Ectodermal cell (in vitro differentiated cells): ENCODE results near the gene CALN1.

Source experiments
- H3K27ac ChIP-seq: 2 replicates; pipeline ENCODE4 v1.7.0; 2013; ENCODE audit warnings: mild to moderate bottlenecking, low read depth, low read length; ENCODE audit not compliant: insufficient read depth, poor library complexity, severe bottlenecking
- H3K27me3 ChIP-seq: 2 replicates; pipeline ENCODE4 v1.7.0; 2013; ENCODE audit warnings: mild to moderate bottlenecking, low read length; ENCODE audit not compliant: insufficient read depth, control insufficient read depth, poor library complexity, severe bottlenecking
- H3K36me3 ChIP-seq: one replicate; pipeline ENCODE4 v1.7.0; 2013; ENCODE audit warnings: low read length; ENCODE audit not compliant: control insufficient read depth, insufficient read depth
- H3K4me1 ChIP-seq: one replicate; pipeline ENCODE4 v1.7.0; 2013; ENCODE audit warnings: low read length; ENCODE audit not compliant: control insufficient read depth, insufficient read depth
- H3K4me3 ChIP-seq: 2 replicates; pipeline ENCODE4 v1.7.0; 2013; ENCODE audit warnings: low read depth, low read length, control low read depth; ENCODE audit not compliant: insufficient read depth
- H3K9me3 ChIP-seq: 2 replicates; pipeline ENCODE4 v1.7.0; 2013; ENCODE audit warnings: mild to moderate bottlenecking, low read length, moderate library complexity; ENCODE audit not compliant: control insufficient read depth
- WGBS, 2 experiments: methylation state at CpG; one replicate each; pipeline ENCODE4 v1.1.7; 2013; ENCODE audit warnings: missing lambda C conversion rate in 2 of 2; 5-methylcytosine and 5-hydroxymethylcytosine counted together

CALN1 gene

GRCh38 chr7:72064916-72065315 lies 347.2 kb downstream of the CALN1 start:
- Histone ChIP-seq H3K36me3 (no peaks in the 10 kb centered on the region), H3K4me1 (peaks cover 3% of the 10 kb centered on the region), H3K27me3 (no peaks in the 10 kb centered on the region), H3K4me3 (no peak overlapping the region), H3K27ac (no peak overlapping the region), H3K9me3 (no peaks in the 10 kb centered on the region)

- no peaks in the 10 kb centered on the region for H3K4me1 ChIP-seq
- H3K27me3 ChIP-seq: no peaks in the 10 kb centered on the region
- H3K9me3 ChIP-seq: no peaks in the 10 kb centered on the region
- H3K27ac ChIP-seq: no peak overlapping the region
- H3K4me3 ChIP-seq: no peak overlapping the region
- H3K36me3 ChIP-seq: no peaks in the 10 kb centered on the region
These were observed 348.8 kb downstream of the CALN1 start for GRCh38 chr7:72063330-72063729.

GRCh38 chr7:72062666-72063065 lies 349.5 kb downstream of the CALN1 start:
- H3K4me1 ChIP-seq: no peaks in the 10 kb centered on the region
- no peaks in the 10 kb centered on the region for H3K9me3 ChIP-seq
- no peaks in the 10 kb centered on the region for H3K36me3 ChIP-seq
- WGBS, 2 experiments: 100% methylated on average over 1 of the region's 1 CpG
- H3K27ac ChIP-seq: no peak overlapping the region
- no peak overlapping the region for H3K4me3 ChIP-seq
- no peaks in the 10 kb centered on the region for H3K27me3 ChIP-seq

GRCh38 chr7:72059925-72060324 lies 352.2 kb downstream of the CALN1 start:
- Histone ChIP-seq H3K4me3 (no peak overlapping the region), H3K9me3 (no peaks in the 10 kb centered on the region), H3K4me1 (no peaks in the 10 kb centered on the region), H3K36me3 (no peaks in the 10 kb centered on the region), H3K27ac (no peak overlapping the region), H3K27me3 (no peaks in the 10 kb centered on the region)
- WGBS, 2 experiments: 95 to 100% methylated on average over 3 of the region's 3 CpGs

- Histone ChIP-seq H3K36me3 (no peaks in the 10 kb centered on the region), H3K27me3 (no peaks in the 10 kb centered on the region), H3K9me3 (no peaks in the 10 kb centered on the region), H3K4me1 (no peaks in the 10 kb centered on the region), H3K4me3 (no peak overlapping the region), H3K27ac (no peak overlapping the region)
- 91% methylated on average over 8 of the region's 8 CpGs for WGBS, 2 experiments
These were observed 353.6 kb downstream of the CALN1 start for GRCh38 chr7:72058579-72058978.

- no peak overlapping the region for H3K27ac ChIP-seq
- H3K9me3 ChIP-seq: no peaks in the 10 kb centered on the region
- H3K4me3 ChIP-seq: no peak overlapping the region
- H3K36me3 ChIP-seq: no peaks in the 10 kb centered on the region
- no peaks in the 10 kb centered on the region for H3K27me3 ChIP-seq
- H3K4me1 ChIP-seq: no peaks in the 10 kb centered on the region
- 94 to 97% methylated on average over 11 of the region's 11 CpGs for WGBS, 2 experiments
These were observed 354.3 kb downstream of the CALN1 start for GRCh38 chr7:72057796-72058195.

GRCh38 chr7:72057231-72057630 lies 354.9 kb downstream of the CALN1 start:
- Histone ChIP-seq H3K27ac (no peak overlapping the region), H3K9me3 (no peaks in the 10 kb centered on the region), H3K4me1 (no peaks in the 10 kb centered on the region), H3K4me3 (no peak overlapping the region), H3K27me3 (no peaks in the 10 kb centered on the region), H3K36me3 (no peaks in the 10 kb centered on the region)
- 100% methylated on average over 1 of the region's 2 CpGs; no CpG with 5 or more reads in 1 of the 2 experiments for WGBS, 2 experiments

GRCh38 chr7:72055426-72055825 lies 356.7 kb downstream of the CALN1 start:
- 82% methylated on average over 1 of the region's 2 CpGs; no CpG with 5 or more reads in 1 of the 2 experiments for WGBS, 2 experiments
- H3K9me3 ChIP-seq: no peaks in the 10 kb centered on the region
- H3K27me3 ChIP-seq: no peaks in the 10 kb centered on the region
- no peaks in the 10 kb centered on the region for H3K4me1 ChIP-seq
- H3K4me3 ChIP-seq: no peak overlapping the region
- H3K36me3 ChIP-seq: no peaks in the 10 kb centered on the region
- no peak overlapping the region for H3K27ac ChIP-seq

GRCh38 chr7:72053292-72053691 lies 358.8 kb downstream of the CALN1 start:
- H3K4me3 ChIP-seq: no peak overlapping the region
- no peaks in the 10 kb centered on the region for H3K9me3 ChIP-seq
- H3K36me3 ChIP-seq: no peaks in the 10 kb centered on the region
- no peak overlapping the region for H3K27ac ChIP-seq
- WGBS, 2 experiments: 95 to 100% methylated on average over 3 of the region's 4 CpGs
- no peaks in the 10 kb centered on the region for H3K27me3 ChIP-seq
- no peaks in the 10 kb centered on the region for H3K4me1 ChIP-seq

- Histone ChIP-seq H3K4me1 (no peaks in the 10 kb centered on the region), H3K27ac (no peak overlapping the region), H3K4me3 (no peak overlapping the region), H3K36me3 (no peaks in the 10 kb centered on the region), H3K27me3 (no peaks in the 10 kb centered on the region), H3K9me3 (no peaks in the 10 kb centered on the region)
These were observed 363.7 kb downstream of the CALN1 start for GRCh38 chr7:72048420-72048819.

- no peak overlapping the region for H3K27ac ChIP-seq
- 89 to 94% methylated on average over 3 of the region's 3 CpGs for WGBS, 2 experiments
- H3K4me1 ChIP-seq: no peaks in the 10 kb centered on the region
- no peak overlapping the region for H3K4me3 ChIP-seq
- H3K27me3 ChIP-seq: no peaks in the 10 kb centered on the region
- H3K36me3 ChIP-seq: no peaks in the 10 kb centered on the region
- H3K9me3 ChIP-seq: no peaks in the 10 kb centered on the region
These were observed 369.3 kb downstream of the CALN1 start for GRCh38 chr7:72042855-72043254.
